Measurements from ENCODE around the gene HTATSF1. TPM values are rescaled to one million over a fixed set of nuclear protein-coding genes. Genes with fewer than 3 reads are reported as not detected.

Gene HTATSF1, protein sequence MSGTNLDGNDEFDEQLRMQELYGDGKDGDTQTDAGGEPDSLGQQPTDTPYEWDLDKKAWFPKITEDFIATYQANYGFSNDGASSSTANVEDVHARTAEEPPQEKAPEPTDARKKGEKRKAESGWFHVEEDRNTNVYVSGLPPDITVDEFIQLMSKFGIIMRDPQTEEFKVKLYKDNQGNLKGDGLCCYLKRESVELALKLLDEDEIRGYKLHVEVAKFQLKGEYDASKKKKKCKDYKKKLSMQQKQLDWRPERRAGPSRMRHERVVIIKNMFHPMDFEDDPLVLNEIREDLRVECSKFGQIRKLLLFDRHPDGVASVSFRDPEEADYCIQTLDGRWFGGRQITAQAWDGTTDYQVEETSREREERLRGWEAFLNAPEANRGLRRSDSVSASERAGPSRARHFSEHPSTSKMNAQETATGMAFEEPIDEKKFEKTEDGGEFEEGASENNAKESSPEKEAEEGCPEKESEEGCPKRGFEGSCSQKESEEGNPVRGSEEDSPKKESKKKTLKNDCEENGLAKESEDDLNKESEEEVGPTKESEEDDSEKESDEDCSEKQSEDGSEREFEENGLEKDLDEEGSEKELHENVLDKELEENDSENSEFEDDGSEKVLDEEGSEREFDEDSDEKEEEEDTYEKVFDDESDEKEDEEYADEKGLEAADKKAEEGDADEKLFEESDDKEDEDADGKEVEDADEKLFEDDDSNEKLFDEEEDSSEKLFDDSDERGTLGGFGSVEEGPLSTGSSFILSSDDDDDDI
- 41.8 and 43.5 TPM in 2 replicates for polyA plus RNA-seq (2013)

DNA sequence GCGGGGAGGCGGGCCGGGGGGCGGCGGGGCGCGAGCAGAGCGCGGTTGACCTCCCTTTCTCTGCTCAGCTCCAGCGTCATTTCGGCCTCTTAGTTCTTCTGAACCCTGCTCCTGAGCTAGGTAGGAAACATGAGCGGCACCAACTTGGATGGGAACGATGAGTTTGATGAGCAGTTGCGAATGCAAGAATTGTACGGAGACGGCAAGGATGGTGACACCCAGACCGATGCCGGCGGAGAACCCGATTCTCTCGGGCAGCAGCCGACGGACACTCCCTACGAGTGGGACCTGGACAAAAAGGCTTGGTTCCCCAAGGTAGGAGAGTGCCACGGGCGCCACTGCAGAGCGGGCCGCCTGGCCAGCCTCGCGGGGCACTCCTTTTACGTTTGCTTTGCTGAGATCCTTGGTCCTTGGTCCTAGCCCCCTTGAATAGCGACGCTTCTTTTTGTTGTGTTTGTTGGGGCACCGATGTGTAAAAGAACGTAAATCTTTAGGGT lies at the start of gene HTATSF1:
HTATSF1 (plus strand) TSS at position 37 of the 497 bp plus-strand sequence; CDS start at position 130, 93 bp downstream.
- Histone ChIP-seq H3K14ac (ENCODE audit: low read length) (peak within 1 kb of the TSS; percentile 85), H3K79me2 (ENCODE audit: control insufficient read depth, insufficient read depth, low read length, poor library complexity) (peaks cover 2% of the 10 kb centered on the region), H3K18ac (ENCODE audit: low read length) (peak within 1 kb of the TSS; percentile 97), H4K91ac (ENCODE audit: low read depth, low read length) (peak within 1 kb of the TSS; percentile 92), H2BK12ac (ENCODE audit: low read length) (no peak within 1 kb of the TSS), H4K12ac (ENCODE audit: low read depth, low read length) (peak within 1 kb of the TSS; percentile 87), H2BK120ac (ENCODE audit: insufficient read depth, low read length, poor library complexity) (peak within 1 kb of the TSS; percentile 83), H3K9ac (ENCODE audit: low read length) (peak within 1 kb of the TSS; percentile 97), H3K36me3 (ENCODE audit: control insufficient read depth in 1 of 2, insufficient read depth in 2 of 2, low read length in 2 of 2) (peaks cover 0 to 2% of the 10 kb centered on the region in 2 experiments), H3K4me3 (ENCODE audit: low read depth, low read length) (peak within 1 kb of the TSS; percentile 92), H3K79me1 (ENCODE audit: low read length) (peaks cover 10% of the 10 kb centered on the region), H3K27ac (ENCODE audit: low read depth, low read length) (peak within 1 kb of the TSS; percentile 98), H4K8ac (ENCODE audit: low read depth, low read length) (peak within 1 kb of the TSS; percentile 95), H2AK5ac (ENCODE audit: low read length) (peak within 1 kb of the TSS; percentile 54), H3K9me3 (ENCODE audit: insufficient read depth, low read depth, low read length) (no peaks in the 10 kb centered on the region), H3K4me2 (ENCODE audit: low read length) (peak within 1 kb of the TSS; percentile 69), H3K4ac (ENCODE audit: low read depth, low read length) (no peak within 1 kb of the TSS), H3K27me3 (ENCODE audit: insufficient read depth, low read length) (no peaks in the 10 kb centered on the region), H3K4me1 (ENCODE audit: control insufficient read depth in 1 of 2, insufficient read depth in 2 of 2, low read length in 2 of 2) (no peaks in the 10 kb centered on the region), H2BK5ac (ENCODE audit: low read depth, low read length, poor library complexity) (peak within 1 kb of the TSS; percentile 94), H3K23ac (ENCODE audit: low read length) (no peak within 1 kb of the TSS), H2AFZ (ENCODE audit: insufficient read depth, low read length, poor library complexity) (peak within 1 kb of the TSS; percentile 93)
- peak in 1 of 2 donors; percentile 25 for DNase-seq
- no CpG with 5 or more reads among the region's 35 CpGs for WGBS (ENCODE audit: extremely low coverage, insufficient coverage, insufficient read length)

DNA sequence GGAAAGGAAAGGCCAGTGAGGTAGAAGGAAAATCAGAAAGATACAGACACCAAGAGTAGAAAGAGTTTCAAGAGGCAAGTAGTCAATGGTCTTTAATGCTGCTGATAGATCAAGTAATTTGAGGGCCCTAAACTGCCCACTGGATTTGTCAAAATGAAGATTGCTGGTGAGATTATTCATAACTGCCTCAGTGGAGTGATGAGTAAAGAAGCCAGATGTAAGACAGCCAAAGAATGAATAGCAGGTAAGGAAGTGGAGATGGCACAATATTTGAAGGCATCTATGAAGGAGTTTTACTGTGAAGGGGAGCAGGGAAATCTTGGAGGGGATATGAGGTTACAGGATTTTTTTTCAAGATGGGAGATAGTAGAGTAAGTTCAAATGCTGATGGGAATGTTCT lies 49.4 kb upstream of the HTATSF1 start:
- no peak overlapping the region for H3K4me3 ChIP-seq (ENCODE audit: low read depth, low read length)
- H4K91ac ChIP-seq (ENCODE audit: low read depth, low read length) = no peak overlapping the region
- no peaks in the 10 kb centered on the region for H3K9me3 ChIP-seq (ENCODE audit: insufficient read depth, low read depth, low read length)
- H2BK120ac ChIP-seq (ENCODE audit: insufficient read depth, low read length, poor library complexity) = no peak overlapping the region
- H3K9ac ChIP-seq (ENCODE audit: low read length) = no peak overlapping the region
- H4K8ac ChIP-seq (ENCODE audit: low read depth, low read length) = no peak overlapping the region
- H3K79me1 ChIP-seq (ENCODE audit: low read length) = no peaks in the 10 kb centered on the region
- no peaks in the 10 kb centered on the region for H3K36me3 ChIP-seq (ENCODE audit: control insufficient read depth in 1 of 2, insufficient read depth in 2 of 2, low read length in 2 of 2)
- no peak overlapping the region for H4K12ac ChIP-seq (ENCODE audit: low read depth, low read length)
- H3K4ac ChIP-seq (ENCODE audit: low read depth, low read length) = no peak overlapping the region
- H2AFZ ChIP-seq (ENCODE audit: insufficient read depth, low read length, poor library complexity) = no peak overlapping the region
- no peak overlapping the region for H2AK5ac ChIP-seq (ENCODE audit: low read length)
- H3K23ac ChIP-seq (ENCODE audit: low read length) = no peak overlapping the region
- no peak overlapping the region for H2BK5ac ChIP-seq (ENCODE audit: low read depth, low read length, poor library complexity)
- H3K4me2 ChIP-seq (ENCODE audit: low read length) = no peak overlapping the region
- no peak overlapping the region for H3K14ac ChIP-seq (ENCODE audit: low read length)
- no peak overlapping the region for H2BK12ac ChIP-seq (ENCODE audit: low read length)
- H3K18ac ChIP-seq (ENCODE audit: low read length) = no peak overlapping the region
- H3K79me2 ChIP-seq (ENCODE audit: control insufficient read depth, insufficient read depth, low read length, poor library complexity) = no peaks in the 10 kb centered on the region
- H3K27me3 ChIP-seq (ENCODE audit: insufficient read depth, low read length) = no peaks in the 10 kb centered on the region
- DNase-seq = no peak
- H3K27ac ChIP-seq (ENCODE audit: low read depth, low read length) = no peak overlapping the region
- H3K4me1 ChIP-seq (ENCODE audit: control insufficient read depth in 1 of 2, insufficient read depth in 2 of 2, low read length in 2 of 2) = no peaks in the 10 kb centered on the region

DNA sequence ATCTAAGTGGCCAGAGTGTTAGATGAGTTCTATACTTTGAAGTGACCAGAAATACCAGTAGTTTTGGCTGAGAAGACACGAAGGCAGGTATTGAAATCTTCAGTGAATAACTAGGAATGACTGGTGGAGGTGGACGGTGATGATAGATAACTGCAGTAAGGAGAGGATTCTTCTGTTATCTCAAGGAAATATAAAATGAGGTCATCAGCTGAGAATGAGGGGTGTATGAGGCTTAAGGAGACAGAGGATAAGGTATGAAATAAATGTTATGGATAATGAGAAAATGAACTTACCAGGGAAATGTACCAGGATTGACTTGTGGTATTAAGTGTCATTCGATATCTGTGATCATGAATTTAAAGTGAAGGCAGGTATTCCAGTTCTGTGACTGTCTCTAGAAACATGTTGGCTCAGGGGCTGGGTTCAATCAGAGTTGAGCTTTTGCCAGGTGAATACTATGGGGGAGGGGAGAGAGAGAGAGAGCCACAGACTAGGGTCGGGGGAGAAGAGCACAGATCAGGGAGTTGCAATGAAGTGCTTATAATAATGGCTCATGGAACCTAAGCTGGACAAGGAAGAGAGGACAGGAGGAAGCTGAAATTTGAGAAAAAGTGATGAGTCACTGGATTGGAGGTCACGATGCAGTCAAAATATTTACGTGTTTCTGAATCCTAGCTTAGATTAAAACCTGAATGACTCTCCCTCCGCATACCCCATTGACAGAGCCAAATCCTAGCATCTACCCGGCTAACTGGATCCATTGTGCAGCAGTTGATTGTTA lies 47.2 kb upstream of the HTATSF1 start:
- Histone ChIP-seq H3K18ac (ENCODE audit: low read length) (no peak overlapping the region), H3K4ac (ENCODE audit: low read depth, low read length) (no peak overlapping the region), H2BK5ac (ENCODE audit: low read depth, low read length, poor library complexity) (no peak overlapping the region), H2BK12ac (ENCODE audit: low read length) (no peak overlapping the region), H2BK120ac (ENCODE audit: insufficient read depth, low read length, poor library complexity) (no peak overlapping the region), H3K27me3 (ENCODE audit: insufficient read depth, low read length) (no peaks in the 10 kb centered on the region), H2AK5ac (ENCODE audit: low read length) (no peak overlapping the region), H3K4me1 (ENCODE audit: control insufficient read depth in 1 of 2, insufficient read depth in 2 of 2, low read length in 2 of 2) (no peaks in the 10 kb centered on the region), H2AFZ (ENCODE audit: insufficient read depth, low read length, poor library complexity) (no peak overlapping the region), H3K4me2 (ENCODE audit: low read length) (no peak overlapping the region), H3K14ac (ENCODE audit: low read length) (no peak overlapping the region), H4K91ac (ENCODE audit: low read depth, low read length) (no peak overlapping the region), H4K8ac (ENCODE audit: low read depth, low read length) (no peak overlapping the region), H4K12ac (ENCODE audit: low read depth, low read length) (no peak overlapping the region), H3K36me3 (ENCODE audit: control insufficient read depth in 1 of 2, insufficient read depth in 2 of 2, low read length in 2 of 2) (no peaks in the 10 kb centered on the region), H3K4me3 (ENCODE audit: low read depth, low read length) (no peak overlapping the region), H3K9me3 (ENCODE audit: insufficient read depth, low read depth, low read length) (no peaks in the 10 kb centered on the region), H3K79me2 (ENCODE audit: control insufficient read depth, insufficient read depth, low read length, poor library complexity) (no peaks in the 10 kb centered on the region), H3K23ac (ENCODE audit: low read length) (no peak overlapping the region), H3K79me1 (ENCODE audit: low read length) (no peaks in the 10 kb centered on the region), H3K9ac (ENCODE audit: low read length) (no peak overlapping the region), H3K27ac (ENCODE audit: low read depth, low read length) (no peak overlapping the region)
- DNase-seq = peak; percentile 2 to 66
- no CpG with 5 or more reads among the region's 8 CpGs for WGBS (ENCODE audit: extremely low coverage, insufficient coverage, insufficient read length)

DNA sequence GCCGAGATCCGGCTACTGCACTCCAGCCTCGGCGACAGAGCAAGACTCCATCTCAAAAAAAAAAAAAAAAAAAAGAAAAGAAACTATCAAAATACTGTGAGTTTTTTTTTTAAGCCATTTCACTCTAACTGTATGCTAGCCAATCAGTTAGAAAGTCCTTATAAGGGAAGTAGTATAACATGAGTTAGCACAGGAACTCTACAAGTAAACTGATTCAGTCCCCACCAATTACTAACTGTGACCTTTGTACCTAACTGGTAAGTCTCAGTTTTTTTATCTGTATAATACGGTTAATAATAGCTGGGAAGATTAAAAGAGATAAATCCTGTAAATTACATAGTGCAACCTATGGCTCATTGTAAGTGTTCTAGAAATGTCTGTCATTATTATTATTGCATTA lies 44.8 kb upstream of the HTATSF1 start:
- WGBS (ENCODE audit: extremely low coverage, insufficient coverage, insufficient read length) = no CpG with 5 or more reads among the region's 5 CpGs

More for the DNA sequence above, 44.8 kb upstream of the HTATSF1 start:
- no peaks in the 10 kb centered on the region for H3K79me1 ChIP-seq (ENCODE audit: low read length)
- H4K12ac ChIP-seq (ENCODE audit: low read depth, low read length) = no peak overlapping the region
- H4K8ac ChIP-seq (ENCODE audit: low read depth, low read length) = no peak overlapping the region
- no peak overlapping the region for H3K18ac ChIP-seq (ENCODE audit: low read length)
- H3K4me2 ChIP-seq (ENCODE audit: low read length) = no peak overlapping the region
- H3K27me3 ChIP-seq (ENCODE audit: insufficient read depth, low read length) = no peaks in the 10 kb centered on the region
- H2BK12ac ChIP-seq (ENCODE audit: low read length) = no peak overlapping the region
- H2BK120ac ChIP-seq (ENCODE audit: insufficient read depth, low read length, poor library complexity) = no peak overlapping the region
- no peak overlapping the region for H3K27ac ChIP-seq (ENCODE audit: low read depth, low read length)
- H4K91ac ChIP-seq (ENCODE audit: low read depth, low read length) = no peak overlapping the region
- H2BK5ac ChIP-seq (ENCODE audit: low read depth, low read length, poor library complexity) = no peak overlapping the region
- H3K9me3 ChIP-seq (ENCODE audit: insufficient read depth, low read depth, low read length) = no peaks in the 10 kb centered on the region
- H3K36me3 ChIP-seq (ENCODE audit: control insufficient read depth in 1 of 2, insufficient read depth in 2 of 2, low read length in 2 of 2) = no peaks in the 10 kb centered on the region
- H2AFZ ChIP-seq (ENCODE audit: insufficient read depth, low read length, poor library complexity) = no peak overlapping the region
- H3K9ac ChIP-seq (ENCODE audit: low read length) = no peak overlapping the region
- no peak for DNase-seq
- no peaks in the 10 kb centered on the region for H3K4me1 ChIP-seq (ENCODE audit: control insufficient read depth in 1 of 2, insufficient read depth in 2 of 2, low read length in 2 of 2)
- H3K4me3 ChIP-seq (ENCODE audit: low read depth, low read length) = no peak overlapping the region
- no peaks in the 10 kb centered on the region for H3K79me2 ChIP-seq (ENCODE audit: control insufficient read depth, insufficient read depth, low read length, poor library complexity)
- H3K23ac ChIP-seq (ENCODE audit: low read length) = no peak overlapping the region
- no peak overlapping the region for H2AK5ac ChIP-seq (ENCODE audit: low read length)
- H3K4ac ChIP-seq (ENCODE audit: low read depth, low read length) = no peak overlapping the region
- no peak overlapping the region for H3K14ac ChIP-seq (ENCODE audit: low read length)
